Mesenteric fat pad (tissue), 1 donor: ENCODE results near the gene TERF2IP. TPM values are rescaled to one million over a fixed set of nuclear protein-coding genes. Genes with fewer than 3 reads are reported as not detected.

Experiments
- DNase-seq: peaks from one replicate; pipeline ENCODE4 v3.0.0-alpha.2; 2020; ENCODE audit warnings: low spot score
- long read RNA-seq: library from polyadenylated mRNA; unstranded; transcript quantifications from one replicate; pipeline ENCODE4 v2.0.0, GENCODE V29; 2020
- total RNA-seq: library from RNA; stranded (reverse); fragmentation: NEBNext Ultra II Directional; extraction: Animal tissue kit (Norgen Biotek cat#: 25700); gene quantifications from one replicate; pipeline ENCODE4 v1.2.1, GENCODE V29; 2021
- donor health status: DM: yes; HTN: yes; CAD: no.

The TERF2IP gene
- total RNA-seq = 46.3 TPM
- long read RNA-seq, transcript TERF2IP-201 (3 exons, 2,118 nt) = major isoform, 161 of 190 reads
- long read RNA-seq, partial matches to known transcripts = 5 of 190 reads
- long read RNA-seq, other reads (novel, unspliced or antisense) = 24 of 190 reads

GRCh38 chr16:75647492-75648264 lies at the start of gene TERF2IP, which contains the start of gene KARS1:
TSS of gene TERF2IP (plus strand) at chr16:75647773. CDS start at chr16:75647883, 110 bp downstream.
TSS of gene KARS1 (minus strand) at chr16:75647665. CDS start at chr16:75647639, 26 bp downstream.
- peak; percentile 97 for DNase-seq

GRCh38 chr16:75599452-75600277 lies 47.9 kb upstream of the TERF2IP start:
- no peak for DNase-seq

GRCh38 chr16:75603241-75603640 lies 44.3 kb upstream of the TERF2IP start:
- DNase-seq = no peak

- DNase-seq = no peak
Observed at GRCh38 chr16:75606507-75606906, 41.1 kb upstream of the TERF2IP start.

- no peak for DNase-seq
Observed at GRCh38 chr16:75614066-75614897, 33.3 kb upstream of the TERF2IP start.

- DNase-seq = no peak
Observed at GRCh38 chr16:75615619-75616018, 32.0 kb upstream of the TERF2IP start.

GRCh38 chr16:75616521-75617010 lies 31.0 kb upstream of the TERF2IP start:
- no peak for DNase-seq

- no peak for DNase-seq
Observed at GRCh38 chr16:75617121-75617520, 30.5 kb upstream of the TERF2IP start.

- DNase-seq = no peak
Observed at GRCh38 chr16:75618780-75619179, 28.8 kb upstream of the TERF2IP start.

GRCh38 chr16:75620326-75621169 lies 27.0 kb upstream of the TERF2IP start:
- no peak for DNase-seq

- no peak for DNase-seq
Observed at GRCh38 chr16:75621170-75621477, 26.4 kb upstream of the TERF2IP start.

GRCh38 chr16:75622761-75623605 lies 24.6 kb upstream of the TERF2IP start, which contains the start of gene ADAT1:
TSS of gene ADAT1 (minus strand) at chr16:75623281. CDS start at chr16:75620799, 2,482 bp downstream.
- peak; percentile 100 for DNase-seq

GRCh38 chr16:75624921-75625334 lies 22.6 kb upstream of the TERF2IP start:
- DNase-seq = no peak

- DNase-seq = no peak
Observed at GRCh38 chr16:75626806-75627205, 20.8 kb upstream of the TERF2IP start.

GRCh38 chr16:75627851-75628250 lies 19.7 kb upstream of the TERF2IP start:
- no peak for DNase-seq

- no peak for DNase-seq
Observed at GRCh38 chr16:75628351-75628750, 19.2 kb upstream of the TERF2IP start.

GRCh38 chr16:75629132-75629531 lies 18.4 kb upstream of the TERF2IP start:
- no peak for DNase-seq

GRCh38 chr16:75630052-75630451 lies 17.5 kb upstream of the TERF2IP start:
- DNase-seq = no peak

GRCh38 chr16:75632857-75633256 lies 14.7 kb upstream of the TERF2IP start:
- no peak for DNase-seq
